Uterus (tissue), 2 donors: ENCODE measurements around the gene PSEN1.

Source experiments
- POLR2A ChIP-seq, 2 donors: fragments of 450-650 bp; IDR thresholded peaks; one replicate each; pipeline ENCODE4 v1.6.1; 2016; ENCODE audit warnings: antibody characterized with exemption in 2 of 2, mild to moderate bottlenecking in 1 of 2, moderate library complexity in 1 of 2
- TF ChIP-seq, protein P1 (sequence below), 4 experiments: fragments of 200-600 bp in 2 of 4; fragments of 450-650 bp in 2 of 4; sonication (generic) in 2 of 4; IDR thresholded peaks; one replicate each; pipeline ENCODE4 v1.5.1; 2016 to 2019; ENCODE audit warnings: antibody characterized with exemption in 4 of 4, mild to moderate bottlenecking in 2 of 4, moderate library complexity in 1 of 4

DNA sequence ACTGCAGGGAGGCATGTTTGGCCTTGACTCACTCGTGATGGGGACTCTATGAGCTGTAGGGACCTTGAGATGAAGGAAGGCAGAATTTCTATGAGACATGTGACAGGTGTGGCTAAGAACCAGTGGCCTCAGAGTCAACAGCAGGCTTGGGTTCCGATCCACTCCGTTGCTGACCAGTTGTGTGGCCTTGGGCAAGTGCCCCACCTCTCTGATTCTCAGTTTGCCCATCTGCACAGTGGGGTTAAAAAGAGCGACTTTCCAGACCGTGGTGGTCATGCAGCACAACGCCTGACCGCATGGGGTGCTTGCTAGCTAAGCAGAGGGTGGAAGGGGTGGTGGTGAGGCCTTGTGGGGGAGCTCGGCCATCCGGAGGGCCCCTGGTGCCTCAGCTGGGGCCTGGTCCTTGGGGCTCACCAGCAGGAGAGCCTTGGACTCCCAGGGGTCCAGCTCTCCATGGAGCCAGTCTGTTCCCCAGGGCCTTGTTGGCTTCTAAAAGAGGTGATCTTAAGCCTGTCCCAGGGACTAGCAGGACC, 119.5 kb downstream of the PSEN1 start:
- TF ChIP-seq, protein P1, sequence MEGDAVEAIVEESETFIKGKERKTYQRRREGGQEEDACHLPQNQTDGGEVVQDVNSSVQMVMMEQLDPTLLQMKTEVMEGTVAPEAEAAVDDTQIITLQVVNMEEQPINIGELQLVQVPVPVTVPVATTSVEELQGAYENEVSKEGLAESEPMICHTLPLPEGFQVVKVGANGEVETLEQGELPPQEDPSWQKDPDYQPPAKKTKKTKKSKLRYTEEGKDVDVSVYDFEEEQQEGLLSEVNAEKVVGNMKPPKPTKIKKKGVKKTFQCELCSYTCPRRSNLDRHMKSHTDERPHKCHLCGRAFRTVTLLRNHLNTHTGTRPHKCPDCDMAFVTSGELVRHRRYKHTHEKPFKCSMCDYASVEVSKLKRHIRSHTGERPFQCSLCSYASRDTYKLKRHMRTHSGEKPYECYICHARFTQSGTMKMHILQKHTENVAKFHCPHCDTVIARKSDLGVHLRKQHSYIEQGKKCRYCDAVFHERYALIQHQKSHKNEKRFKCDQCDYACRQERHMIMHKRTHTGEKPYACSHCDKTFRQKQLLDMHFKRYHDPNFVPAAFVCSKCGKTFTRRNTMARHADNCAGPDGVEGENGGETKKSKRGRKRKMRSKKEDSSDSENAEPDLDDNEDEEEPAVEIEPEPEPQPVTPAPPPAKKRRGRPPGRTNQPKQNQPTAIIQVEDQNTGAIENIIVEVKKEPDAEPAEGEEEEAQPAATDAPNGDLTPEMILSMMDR (IDR thresholded peaks at IDR 0.05): no peak
- TF ChIP-seq POLR2A (IDR thresholded peaks at IDR 0.05): no peak
